ENCODE results near the gene PRDM16.

- TF ChIP-seq CHD1 (IDR thresholded peaks at IDR 0.05; ENCODE audit: low read depth, low read length) (no peak), CTCF (conservative IDR thresholded peaks at IDR 0.05; ENCODE audit: low read depth, low read length) (no peak), POLR2A (IDR thresholded peaks at IDR 0.05; ENCODE audit: low read depth, low read length) (no peak), RCOR1 (IDR thresholded peaks at IDR 0.05; ENCODE audit: insufficient replicate concordance, low read length) (no peak)
Measured at GRCh38 chr1:3403011-3403345, 334.0 kb downstream of the PRDM16 start.
